Amygdala (tissue), 56 donors: ENCODE results near the gene SREBF2.
"Not testable (repeated sequence)": the region's sequence is repeated elsewhere in the genome, so short reads cannot be mapped to it uniquely, and the experiment has no call there.

Experiments used
- DNase-seq, 56 donors: peaks; one replicate each; lab custom pipeline; 2025; lab: John Stamatoyannopoulos, UW

The SREBF2 gene

GRCh38 chr22:41820447-41820846 lies 12.5 kb upstream of the SREBF2 start:
- no peak for DNase-seq

- DNase-seq: no peak
Observed at GRCh38 chr22:41821471-41822316, 11.2 kb upstream of the SREBF2 start.

- peak in 2 of 56 donors; percentile 9 to 58 for DNase-seq
Observed at GRCh38 chr22:41822317-41823057, 10.4 kb upstream of the SREBF2 start.

- DNase-seq: no peak
Observed at GRCh38 chr22:41823797-41824196, 9.1 kb upstream of the SREBF2 start.

- DNase-seq: no peak
Observed at GRCh38 chr22:41825376-41825775, 7.5 kb upstream of the SREBF2 start.

GRCh38 chr22:41826021-41826420 lies 6.9 kb upstream of the SREBF2 start:
- DNase-seq: no peak

- peak in 1 of 56 donors; percentile 18 for DNase-seq
Observed at GRCh38 chr22:41826430-41827383, 6.2 kb upstream of the SREBF2 start.

- DNase-seq: peak in 3 of 56 donors; percentile 7 to 31 (median 21)
Observed at GRCh38 chr22:41827671-41828070, 5.2 kb upstream of the SREBF2 start.

- no peak for DNase-seq
Observed at GRCh38 chr22:41828516-41828915, 4.4 kb upstream of the SREBF2 start.

GRCh38 chr22:41830174-41830573 lies 2.7 kb upstream of the SREBF2 start:
- DNase-seq: no peak

- DNase-seq: no peak
Observed at GRCh38 chr22:41831383-41831782, 1.5 kb upstream of the SREBF2 start.

- DNase-seq: peak in 1 of 56 donors; percentile 18
Observed at GRCh38 chr22:41831828-41832552, 915 bp upstream of the SREBF2 start.

GRCh38 chr22:41833369-41834004 lies 582 bp downstream of the SREBF2 start:
- peak in 31 of 56 donors; percentile 20 to 75 (median 45) for DNase-seq

GRCh38 chr22:41834005-41834944 lies 1.4 kb downstream of the SREBF2 start:
- DNase-seq: no peak

- not testable (repeated sequence) for DNase-seq
Observed at GRCh38 chr22:41835462-41835861, 2.6 kb downstream of the SREBF2 start.

GRCh38 chr22:41836551-41836950 lies 3.6 kb downstream of the SREBF2 start:
- DNase-seq: no peak

GRCh38 chr22:41838842-41839618 lies 6.1 kb downstream of the SREBF2 start:
- no peak for DNase-seq
